HL-60 (cell line): ENCODE measurements around the gene ZNF723.

Experiments
- GABPA ChIP-seq: IDR thresholded peaks from 2 replicates; pipeline ENCODE4 v1.6.1; 2012; ENCODE audit warnings: low read depth
- POLR2AphosphoS5 ChIP-seq: IDR thresholded peaks from 2 replicates; pipeline ENCODE4 v1.6.1; 2012; ENCODE audit warnings: low read depth
- SPI1 ChIP-seq: IDR thresholded peaks from 2 replicates; pipeline ENCODE4 v1.6.1; 2012; ENCODE audit warnings: low read depth, mild to moderate bottlenecking, borderline replicate concordance
- TF ChIP-seq, protein P1 (sequence below): IDR thresholded peaks from one replicate; pipeline ENCODE4 v1.5.1; 2011; ENCODE audit warnings: low read length, control low read depth, inconsistent platforms; ENCODE audit not compliant: insufficient read depth
- TF ChIP-seq, protein P2 (sequence below): IDR thresholded peaks from 2 replicates; pipeline ENCODE4 v1.6.1; 2012; ENCODE audit warnings: low read depth; ENCODE audit not compliant: insufficient replicate concordance

DNA sequence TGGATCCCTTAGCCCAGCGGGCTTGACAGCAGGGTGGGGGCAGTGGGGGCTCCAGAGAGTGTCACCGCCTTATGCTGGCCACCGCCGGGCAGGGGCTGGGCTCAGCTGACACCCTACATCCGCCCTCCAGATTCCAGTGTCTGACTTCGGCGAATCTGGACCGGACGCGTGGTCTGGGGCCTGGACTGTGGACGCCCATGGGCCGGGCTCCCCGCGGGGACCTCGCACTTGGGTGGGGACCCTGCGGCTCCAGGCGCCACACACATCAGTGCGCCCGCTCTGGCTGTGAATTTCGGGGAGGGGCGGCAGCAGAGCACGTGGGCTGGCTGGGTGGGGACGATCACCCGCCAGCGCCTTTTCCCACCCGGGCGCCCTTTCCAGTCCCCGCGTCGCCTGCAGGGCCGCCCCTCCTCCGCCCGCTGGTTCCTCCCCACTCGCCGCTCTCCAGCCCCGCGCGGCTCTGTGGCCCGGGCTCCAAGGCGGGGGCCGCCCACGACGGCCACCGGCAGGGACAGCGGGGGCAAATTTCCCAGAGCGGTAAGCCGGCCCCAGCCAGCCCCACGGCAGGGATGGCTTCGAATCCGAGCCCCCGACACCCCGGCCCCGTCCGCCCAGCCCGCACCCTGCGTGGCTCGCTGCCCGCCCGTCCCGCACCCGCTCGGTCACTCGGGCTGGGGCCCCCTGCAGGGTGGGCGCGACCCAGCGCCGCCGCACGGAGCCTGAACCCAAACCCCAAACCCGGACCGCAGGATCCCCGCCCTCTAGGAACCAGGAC lies 24.8 kb upstream of the ZNF723 start:
- TF ChIP-seq SPI1, result no peak
- TF ChIP-seq, protein P1, sequence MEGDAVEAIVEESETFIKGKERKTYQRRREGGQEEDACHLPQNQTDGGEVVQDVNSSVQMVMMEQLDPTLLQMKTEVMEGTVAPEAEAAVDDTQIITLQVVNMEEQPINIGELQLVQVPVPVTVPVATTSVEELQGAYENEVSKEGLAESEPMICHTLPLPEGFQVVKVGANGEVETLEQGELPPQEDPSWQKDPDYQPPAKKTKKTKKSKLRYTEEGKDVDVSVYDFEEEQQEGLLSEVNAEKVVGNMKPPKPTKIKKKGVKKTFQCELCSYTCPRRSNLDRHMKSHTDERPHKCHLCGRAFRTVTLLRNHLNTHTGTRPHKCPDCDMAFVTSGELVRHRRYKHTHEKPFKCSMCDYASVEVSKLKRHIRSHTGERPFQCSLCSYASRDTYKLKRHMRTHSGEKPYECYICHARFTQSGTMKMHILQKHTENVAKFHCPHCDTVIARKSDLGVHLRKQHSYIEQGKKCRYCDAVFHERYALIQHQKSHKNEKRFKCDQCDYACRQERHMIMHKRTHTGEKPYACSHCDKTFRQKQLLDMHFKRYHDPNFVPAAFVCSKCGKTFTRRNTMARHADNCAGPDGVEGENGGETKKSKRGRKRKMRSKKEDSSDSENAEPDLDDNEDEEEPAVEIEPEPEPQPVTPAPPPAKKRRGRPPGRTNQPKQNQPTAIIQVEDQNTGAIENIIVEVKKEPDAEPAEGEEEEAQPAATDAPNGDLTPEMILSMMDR, result no peak
- TF ChIP-seq GABPA, result no peak
- TF ChIP-seq POLR2AphosphoS5, result no peak
- TF ChIP-seq, protein P2, sequence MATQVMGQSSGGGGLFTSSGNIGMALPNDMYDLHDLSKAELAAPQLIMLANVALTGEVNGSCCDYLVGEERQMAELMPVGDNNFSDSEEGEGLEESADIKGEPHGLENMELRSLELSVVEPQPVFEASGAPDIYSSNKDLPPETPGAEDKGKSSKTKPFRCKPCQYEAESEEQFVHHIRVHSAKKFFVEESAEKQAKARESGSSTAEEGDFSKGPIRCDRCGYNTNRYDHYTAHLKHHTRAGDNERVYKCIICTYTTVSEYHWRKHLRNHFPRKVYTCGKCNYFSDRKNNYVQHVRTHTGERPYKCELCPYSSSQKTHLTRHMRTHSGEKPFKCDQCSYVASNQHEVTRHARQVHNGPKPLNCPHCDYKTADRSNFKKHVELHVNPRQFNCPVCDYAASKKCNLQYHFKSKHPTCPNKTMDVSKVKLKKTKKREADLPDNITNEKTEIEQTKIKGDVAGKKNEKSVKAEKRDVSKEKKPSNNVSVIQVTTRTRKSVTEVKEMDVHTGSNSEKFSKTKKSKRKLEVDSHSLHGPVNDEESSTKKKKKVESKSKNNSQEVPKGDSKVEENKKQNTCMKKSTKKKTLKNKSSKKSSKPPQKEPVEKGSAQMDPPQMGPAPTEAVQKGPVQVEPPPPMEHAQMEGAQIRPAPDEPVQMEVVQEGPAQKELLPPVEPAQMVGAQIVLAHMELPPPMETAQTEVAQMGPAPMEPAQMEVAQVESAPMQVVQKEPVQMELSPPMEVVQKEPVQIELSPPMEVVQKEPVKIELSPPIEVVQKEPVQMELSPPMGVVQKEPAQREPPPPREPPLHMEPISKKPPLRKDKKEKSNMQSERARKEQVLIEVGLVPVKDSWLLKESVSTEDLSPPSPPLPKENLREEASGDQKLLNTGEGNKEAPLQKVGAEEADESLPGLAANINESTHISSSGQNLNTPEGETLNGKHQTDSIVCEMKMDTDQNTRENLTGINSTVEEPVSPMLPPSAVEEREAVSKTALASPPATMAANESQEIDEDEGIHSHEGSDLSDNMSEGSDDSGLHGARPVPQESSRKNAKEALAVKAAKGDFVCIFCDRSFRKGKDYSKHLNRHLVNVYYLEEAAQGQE, result no peak
